ENCODE data around the gene SMPX.

SMPX gene

GRCh38 chrX:21766101-21766500 is 8.2 kb upstream of the SMPX start:
- no peak for ATAC-seq (replicated peaks)
- Mint-ChIP-seq H3K27me3 (peaks cover 10 to 30% of the 10 kb centered on the region in 2 donors), H3K4me3 (no peak overlapping the region), H3K4me1 (ENCODE audit: low read depth in 2 of 2) (no peaks in the 10 kb centered on the region), H3K9me3 (no peaks in the 10 kb centered on the region), H3K27ac (no peak overlapping the region), H3K36me3 (ENCODE audit: insufficient read depth) (no peaks in the 10 kb centered on the region)
- DNase-seq: no peak

DNA sequence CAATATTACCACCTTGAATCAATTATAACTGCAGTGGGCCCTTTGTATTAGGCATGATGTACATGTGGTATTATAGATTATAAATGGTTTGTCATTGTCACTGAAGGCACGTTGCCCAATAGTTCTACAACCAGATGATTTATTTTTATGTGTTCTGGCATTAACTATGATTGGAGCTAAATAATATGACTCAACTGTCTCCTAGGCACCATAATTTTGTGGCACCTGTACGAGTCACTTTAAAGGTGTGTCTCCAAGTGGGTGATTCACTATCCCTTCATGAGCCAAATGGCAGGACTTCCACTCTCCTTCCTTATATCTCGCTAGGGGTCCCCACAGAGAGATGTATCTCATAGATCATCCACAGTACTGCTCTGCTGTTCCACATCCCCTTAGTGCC is 6.1 kb upstream of the SMPX start:
- Mint-ChIP-seq H3K27ac (no peak overlapping the region), H3K27me3 (peaks cover 10 to 22% of the 10 kb centered on the region in 2 donors), H3K36me3 (ENCODE audit: insufficient read depth) (no peaks in the 10 kb centered on the region), H3K9me3 (no peaks in the 10 kb centered on the region), H3K4me3 (no peak overlapping the region), H3K4me1 (ENCODE audit: low read depth in 2 of 2) (no peaks in the 10 kb centered on the region)
- DNase-seq (no peak), ATAC-seq (replicated peaks) (no peak)

DNA sequence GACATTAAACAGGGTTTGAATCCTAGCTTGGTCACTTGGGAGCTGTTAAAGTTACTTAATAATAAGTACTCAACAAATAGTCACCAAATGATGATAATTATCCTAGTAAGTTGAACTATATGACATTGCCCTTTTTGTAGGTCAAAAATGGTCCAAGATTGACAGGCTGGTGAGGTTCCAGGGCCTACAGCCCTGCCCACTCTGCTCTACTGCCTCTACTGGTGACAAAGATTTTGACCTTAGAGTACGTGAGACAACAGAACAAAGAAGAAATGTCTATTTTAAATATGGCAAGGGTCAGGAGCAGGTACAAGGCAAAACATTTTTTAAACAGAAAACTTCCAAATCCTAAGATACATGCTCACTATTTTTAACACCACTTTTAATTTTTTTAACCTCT is 572 bp upstream of the SMPX start:
- H3K4me1 Mint-ChIP-seq (ENCODE audit: low read depth in 2 of 2): no peaks in the 10 kb centered on the region

DNA sequence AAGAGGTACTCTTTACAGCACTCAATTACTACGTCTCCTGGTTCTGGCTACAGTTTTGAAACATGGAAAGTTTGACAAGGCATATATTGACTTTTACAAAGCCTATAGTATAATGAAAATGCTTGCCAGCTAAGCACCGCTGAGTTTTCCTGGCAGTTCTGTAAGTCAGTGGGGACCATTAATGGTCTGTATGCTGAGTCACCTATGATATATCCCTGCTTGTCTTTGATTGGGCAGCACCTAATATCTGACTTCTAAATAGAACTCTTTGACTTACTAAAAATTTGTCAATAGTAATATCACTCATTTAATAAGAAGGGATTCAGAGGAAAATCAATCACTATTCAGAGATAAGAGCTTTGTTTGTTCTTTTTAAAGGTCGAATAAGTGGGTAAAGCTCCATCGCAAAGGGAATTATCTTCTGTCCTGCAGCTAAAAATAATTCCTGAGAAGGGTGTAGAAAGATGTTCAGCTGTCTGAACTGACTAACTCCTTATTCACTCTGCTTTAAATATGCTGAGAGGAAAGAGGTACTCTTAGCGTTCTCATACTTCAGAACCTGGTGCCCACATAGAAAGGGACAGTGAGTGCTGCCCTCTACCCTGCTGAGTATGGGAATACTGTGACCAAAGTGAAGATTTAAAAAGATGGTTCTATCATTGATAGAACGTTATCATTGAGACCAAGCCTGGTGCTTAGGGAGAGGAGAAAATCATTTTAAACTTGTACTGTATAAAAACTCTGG is 959 bp downstream of the SMPX start:
- Mint-ChIP-seq H3K36me3 (ENCODE audit: insufficient read depth) (no peaks in the 10 kb centered on the region), H3K27me3 (no peaks in the 10 kb centered on the region), H3K4me3 (no peak overlapping the region), H3K4me1 (ENCODE audit: low read depth in 2 of 2) (no peaks in the 10 kb centered on the region), H3K27ac (no peak overlapping the region), H3K9me3 (no peaks in the 10 kb centered on the region)
- no peak for DNase-seq
- ATAC-seq (replicated peaks): no peak

More for the DNA sequence above, 572 bp upstream of the SMPX start:
- no peak overlapping the region for H3K4me3 Mint-ChIP-seq
- no peak for ATAC-seq (replicated peaks)
- no peak overlapping the region for H3K27ac Mint-ChIP-seq
- no peaks in the 10 kb centered on the region for H3K9me3 Mint-ChIP-seq
- H3K36me3 Mint-ChIP-seq (ENCODE audit: insufficient read depth): no peaks in the 10 kb centered on the region
- DNase-seq: no peak
- no peaks in the 10 kb centered on the region for H3K27me3 Mint-ChIP-seq

DNA sequence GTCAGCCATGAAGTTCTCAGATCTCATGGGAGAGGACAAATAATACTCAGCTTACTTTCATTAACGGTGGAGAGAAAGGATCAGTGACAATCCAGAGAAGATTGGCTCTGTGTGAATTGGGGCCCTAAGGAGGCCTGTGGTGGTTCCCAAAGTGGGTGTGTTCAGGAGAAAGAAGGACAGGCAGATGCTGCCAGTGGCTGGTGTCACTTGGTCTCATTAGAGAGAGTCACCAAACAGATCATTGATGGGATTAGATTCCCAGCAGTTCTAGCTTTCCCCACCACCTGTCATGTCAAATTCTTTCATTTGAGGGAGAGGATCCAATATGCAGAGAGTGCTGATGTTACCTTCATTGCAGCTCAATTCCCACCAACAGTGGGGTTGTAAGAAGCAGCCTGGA is 8.0 kb downstream of the SMPX start:
- H3K4me3 Mint-ChIP-seq: no peak overlapping the region
- H3K9me3 Mint-ChIP-seq: no peaks in the 10 kb centered on the region
- H3K4me1 Mint-ChIP-seq (ENCODE audit: low read depth in 2 of 2): no peaks in the 10 kb centered on the region
- H3K27me3 Mint-ChIP-seq: peaks cover 9 to 15% of the 10 kb centered on the region in 2 donors
- ATAC-seq (replicated peaks) (no peak), DNase-seq (no peak)
- H3K36me3 Mint-ChIP-seq (ENCODE audit: insufficient read depth): no peaks in the 10 kb centered on the region
- no peak overlapping the region for H3K27ac Mint-ChIP-seq

GRCh38 chrX:21748235-21748634 is 9.7 kb downstream of the SMPX start:
- H3K4me1 Mint-ChIP-seq (ENCODE audit: low read depth in 2 of 2): no peaks in the 10 kb centered on the region
- DNase-seq: no peak
- H3K27me3 Mint-ChIP-seq: peaks cover 9 to 19% of the 10 kb centered on the region in 2 donors
- H3K27ac Mint-ChIP-seq: no peak overlapping the region
- H3K4me3 Mint-ChIP-seq: no peak overlapping the region
- no peaks in the 10 kb centered on the region for H3K36me3 Mint-ChIP-seq (ENCODE audit: insufficient read depth)
- H3K9me3 Mint-ChIP-seq: no peaks in the 10 kb centered on the region
- no peak for ATAC-seq (replicated peaks)

- Mint-ChIP-seq H3K4me3 (no peak overlapping the region), H3K36me3 (ENCODE audit: insufficient read depth) (no peaks in the 10 kb centered on the region), H3K9me3 (no peaks in the 10 kb centered on the region), H3K27me3 (peaks cover 9 to 19% of the 10 kb centered on the region in 2 donors), H3K27ac (no peak overlapping the region), H3K4me1 (ENCODE audit: low read depth in 2 of 2) (no peaks in the 10 kb centered on the region)
- DNase-seq: no peak
- ATAC-seq (replicated peaks): no peak
These were observed 10.4 kb downstream of the SMPX start for GRCh38 chrX:21747558-21747957.

DNA sequence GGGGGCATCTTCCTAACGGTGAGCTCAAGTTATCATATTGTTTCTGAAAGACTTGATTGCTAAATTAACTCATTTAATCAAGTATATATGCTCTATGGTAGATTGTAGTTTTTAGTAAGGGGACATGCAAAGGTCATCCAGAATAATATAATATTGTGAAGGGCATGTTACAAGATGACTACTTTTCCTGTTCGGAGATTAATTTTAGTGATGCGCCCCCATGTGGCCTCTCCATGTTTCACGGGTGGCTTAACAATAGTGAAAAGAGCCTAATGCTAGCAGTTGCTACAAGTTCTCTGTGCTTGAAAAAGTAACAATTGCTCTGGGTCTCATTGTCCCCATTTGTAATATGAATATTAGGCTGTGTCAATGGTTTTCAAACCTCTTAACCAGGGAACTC is 12.2 kb downstream of the SMPX start:
- Mint-ChIP-seq H3K4me3 (no peak overlapping the region), H3K9me3 (no peaks in the 10 kb centered on the region), H3K36me3 (ENCODE audit: insufficient read depth) (no peaks in the 10 kb centered on the region), H3K27me3 (peaks cover 9 to 24% of the 10 kb centered on the region in 2 donors), H3K27ac (no peak overlapping the region), H3K4me1 (ENCODE audit: low read depth in 2 of 2) (no peaks in the 10 kb centered on the region)
- no peak for ATAC-seq (replicated peaks)
- DNase-seq: peak; percentile 0 to 9 (median 1)

DNA sequence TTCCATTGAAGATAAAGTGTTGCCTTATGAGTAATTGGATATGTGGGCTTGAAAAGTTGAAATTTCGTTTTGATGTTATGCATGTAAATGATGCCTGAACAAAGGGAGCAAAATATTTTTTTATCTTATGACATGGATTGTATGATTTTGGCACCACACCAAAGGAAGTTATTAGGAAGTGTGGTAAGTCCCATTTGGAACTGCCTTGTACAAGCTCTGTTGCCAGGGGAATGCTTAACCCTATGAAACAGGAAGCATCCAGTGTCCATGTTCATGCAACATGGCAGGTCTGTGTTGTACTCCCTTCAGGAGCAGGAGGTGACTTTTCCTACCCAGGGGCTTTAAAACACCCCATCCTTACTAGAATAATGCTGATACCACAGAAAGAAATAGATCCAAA is 13.2 kb downstream of the SMPX start:
- Mint-ChIP-seq H3K9me3 (no peaks in the 10 kb centered on the region), H3K27ac (no peak overlapping the region), H3K27me3 (peaks cover 9 to 24% of the 10 kb centered on the region in 2 donors), H3K4me3 (no peak overlapping the region), H3K36me3 (ENCODE audit: insufficient read depth) (no peaks in the 10 kb centered on the region), H3K4me1 (ENCODE audit: low read depth in 2 of 2) (no peaks in the 10 kb centered on the region)
- ATAC-seq (replicated peaks) (no peak), DNase-seq (no peak)

- no peaks in the 10 kb centered on the region for H3K36me3 Mint-ChIP-seq (ENCODE audit: insufficient read depth)
- no peaks in the 10 kb centered on the region for H3K4me1 Mint-ChIP-seq (ENCODE audit: low read depth in 2 of 2)
- peaks cover 9 to 24% of the 10 kb centered on the region in 2 donors for H3K27me3 Mint-ChIP-seq
- no peak overlapping the region for H3K27ac Mint-ChIP-seq
- H3K4me3 Mint-ChIP-seq: no peak overlapping the region
- no peaks in the 10 kb centered on the region for H3K9me3 Mint-ChIP-seq
- ATAC-seq (replicated peaks) (no peak), DNase-seq (no peak)
These were observed 13.9 kb downstream of the SMPX start for GRCh38 chrX:21744060-21744459.

DNA sequence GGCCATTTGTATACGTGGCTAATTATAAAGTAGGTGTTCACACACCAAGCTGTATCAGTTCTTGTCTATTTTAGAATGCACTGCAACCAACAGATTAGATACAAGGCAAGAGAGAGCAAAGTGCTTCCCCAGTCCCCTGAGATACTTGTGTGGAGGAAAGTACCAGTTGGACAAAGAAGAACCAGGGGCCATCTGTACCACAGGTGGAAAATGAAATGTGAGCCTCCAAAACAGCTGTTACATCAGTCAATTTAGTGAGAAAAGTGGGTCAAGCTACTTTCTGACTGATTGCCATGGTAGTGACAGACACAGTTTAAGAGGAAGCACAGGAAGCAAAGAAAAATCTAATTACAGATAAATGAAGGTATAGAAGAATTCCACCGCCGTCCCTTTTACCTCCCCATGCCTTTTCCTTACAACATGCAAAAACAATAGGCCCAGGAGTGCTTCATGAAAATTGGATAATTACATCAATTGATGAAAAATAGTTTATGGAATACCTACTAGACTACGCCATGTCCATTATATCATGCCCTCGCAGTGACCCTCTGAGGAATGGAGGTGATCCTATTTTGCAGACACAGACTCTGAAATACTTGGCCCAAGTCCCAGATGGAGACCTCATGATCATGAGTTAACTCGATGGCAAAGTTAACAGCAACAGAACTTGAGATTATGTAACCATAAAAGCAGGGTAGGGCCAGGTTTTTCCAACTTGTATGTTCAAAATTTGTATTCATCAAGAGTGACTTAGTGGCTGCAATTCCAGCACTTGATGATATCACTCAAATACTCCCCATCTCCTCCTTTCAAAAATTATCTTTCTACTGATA is 15.8 kb downstream of the SMPX start:
- H3K4me3 Mint-ChIP-seq: no peak overlapping the region

GRCh38 chrX:21741364-21741763 is 16.6 kb downstream of the SMPX start:
- H3K36me3 Mint-ChIP-seq (ENCODE audit: insufficient read depth): no peaks in the 10 kb centered on the region
- H3K27me3 Mint-ChIP-seq: peaks cover under 1 to 16% of the 10 kb centered on the region in 2 donors
- H3K4me3 Mint-ChIP-seq: no peak overlapping the region
- no peak overlapping the region for H3K27ac Mint-ChIP-seq
- H3K4me1 Mint-ChIP-seq (ENCODE audit: low read depth in 2 of 2): no peaks in the 10 kb centered on the region
- ATAC-seq (replicated peaks): no peak
- DNase-seq: no peak
- H3K9me3 Mint-ChIP-seq: no peaks in the 10 kb centered on the region

More for the DNA sequence above, 15.8 kb downstream of the SMPX start:
- ATAC-seq (replicated peaks) (no peak), DNase-seq (no peak)
- no peaks in the 10 kb centered on the region for H3K36me3 Mint-ChIP-seq (ENCODE audit: insufficient read depth)
- no peak overlapping the region for H3K27ac Mint-ChIP-seq
- no peaks in the 10 kb centered on the region for H3K4me1 Mint-ChIP-seq (ENCODE audit: low read depth in 2 of 2)
- H3K27me3 Mint-ChIP-seq: peaks cover 0 to 12% of the 10 kb centered on the region in 2 donors
- H3K9me3 Mint-ChIP-seq: no peaks in the 10 kb centered on the region

- ATAC-seq (replicated peaks): no peak
- Mint-ChIP-seq H3K27ac (no peak overlapping the region), H3K4me1 (ENCODE audit: low read depth in 2 of 2) (no peaks in the 10 kb centered on the region), H3K27me3 (peaks cover 8 to 23% of the 10 kb centered on the region in 2 donors), H3K4me3 (no peak overlapping the region), H3K9me3 (no peaks in the 10 kb centered on the region), H3K36me3 (ENCODE audit: insufficient read depth) (no peaks in the 10 kb centered on the region)
- DNase-seq: no peak
These were observed 17.3 kb downstream of the SMPX start for GRCh38 chrX:21740329-21741274.

All from effector memory CD8-positive, alpha-beta T cell (primary cell).